Stimulated activated CD8-positive, alpha-beta memory T cell treated with anti-CD3 and anti-CD28 coated beads, Interleukin-4, amount 100 ng/mL, for 1 hour (primary cell): ENCODE measurements around the gene HHLA2.

Experiments used
- DNase-seq, 2 donors: peaks; one replicate each; pipeline ENCODE4 v3.0.0-alpha.2; 2020; ENCODE audit warnings: low read depth in 2 of 2, low spot score in 1 of 2

Gene HHLA2

DNA sequence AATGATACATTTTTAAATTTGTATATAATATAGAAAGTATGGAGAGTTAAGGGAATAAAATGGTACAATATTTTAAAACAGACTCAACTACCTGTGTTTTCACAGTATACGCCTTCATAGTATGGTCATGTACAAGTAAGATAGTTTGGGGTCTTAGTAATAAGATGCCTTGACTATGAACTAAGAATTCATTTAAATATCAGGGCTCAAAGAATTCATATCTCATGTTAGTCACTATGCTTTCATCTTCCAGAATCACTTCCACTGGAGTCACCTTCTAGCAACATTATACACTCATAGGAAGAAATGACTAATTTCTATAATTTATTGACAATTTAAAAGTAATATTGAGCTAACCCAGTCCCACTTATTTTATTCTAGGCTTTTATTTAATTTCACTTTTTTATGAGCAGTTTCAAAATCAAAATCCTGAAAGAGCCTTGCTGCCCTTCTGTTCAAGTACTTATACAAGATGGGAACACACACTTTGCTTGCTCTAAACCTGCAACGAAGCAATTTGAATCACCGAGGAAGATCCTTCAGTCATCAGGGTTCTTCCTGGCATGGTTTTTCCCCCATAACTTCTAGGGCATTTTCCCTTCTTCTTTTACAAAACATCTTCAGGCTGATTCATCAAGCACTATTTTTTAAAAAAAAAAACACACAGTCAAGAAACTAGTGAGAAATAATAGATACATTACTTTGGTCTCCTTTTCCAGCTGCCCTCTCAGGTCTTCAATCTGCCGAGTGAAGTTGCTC lies 119.9 kb downstream of the HHLA2 start:
- DNase-seq: no peak

DNA sequence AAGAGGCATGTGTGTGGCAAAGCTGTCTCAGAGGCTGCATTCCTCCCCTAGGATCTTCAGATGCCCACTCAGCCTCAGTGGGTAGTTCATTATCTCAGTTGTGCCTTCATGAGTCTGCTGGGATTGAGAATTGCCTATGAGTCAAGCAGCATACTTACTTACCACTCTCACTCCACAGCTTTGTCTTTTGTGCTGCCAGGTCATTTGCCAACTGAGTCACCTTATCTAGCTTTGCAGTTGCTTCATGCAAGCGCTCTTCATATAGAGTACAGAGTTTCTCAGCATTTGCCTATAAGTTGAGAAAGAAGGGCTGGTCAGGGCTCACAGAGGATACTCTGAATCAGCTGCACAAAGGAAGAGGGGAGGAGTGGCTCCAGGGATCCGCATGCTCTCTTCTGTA lies 124.6 kb downstream of the HHLA2 start:
- no peak for DNase-seq
